T-helper 2 cell treated with Interferon-gamma antibody and Interleukin-4, amounts not matched to agents 5 μg/mL and 100 μg/mL, for 36 hours (primary cell): ENCODE results near the gene EXTL2.

Source experiments
- DNase-seq: peaks from one replicate; pipeline ENCODE4 v3.0.0; 2021; ENCODE audit warnings: low spot score
- H3K27ac Mint-ChIP-seq: one replicate; pipeline ENCODE4 v1.8.0; 2021; ENCODE audit warnings: mild to moderate bottlenecking, mixed read lengths
- H3K27me3 Mint-ChIP-seq: one replicate; pipeline ENCODE4 v1.8.0; 2021; ENCODE audit warnings: low read depth, mixed read lengths
- H3K36me3 Mint-ChIP-seq: one replicate; pipeline ENCODE4 v1.8.0; 2021; ENCODE audit warnings: low read depth, mixed read lengths
- H3K4me1 Mint-ChIP-seq: one replicate; pipeline ENCODE4 v1.8.0; 2021; ENCODE audit warnings: low read depth, mixed read lengths
- H3K4me3 Mint-ChIP-seq: one replicate; pipeline ENCODE4 v1.8.0; 2022; ENCODE audit warnings: mild to moderate bottlenecking, moderate library complexity, mixed read lengths
- H3K9me3 Mint-ChIP-seq: one replicate; pipeline ENCODE4 v1.8.0; 2021; ENCODE audit warnings: mixed read lengths

EXTL2 gene

DNA sequence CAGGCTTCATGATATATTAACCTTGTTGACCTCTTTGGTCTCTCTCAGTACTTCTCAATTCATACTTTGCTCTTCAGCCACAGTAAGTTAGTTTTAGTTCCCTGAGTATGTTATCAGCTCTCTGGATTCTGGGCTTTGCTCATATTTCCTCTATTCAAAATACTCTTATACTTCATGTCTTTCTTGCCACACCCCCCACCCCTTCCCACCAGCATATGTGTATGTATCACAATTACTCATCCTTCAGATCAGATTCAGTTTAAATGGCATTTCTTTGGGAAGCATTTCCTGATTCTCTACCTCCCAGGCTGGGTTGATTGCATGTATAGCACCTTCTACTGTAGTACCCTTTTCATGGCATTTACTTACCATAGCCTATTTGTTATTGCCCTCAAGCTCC is 29.6 kb upstream of the EXTL2 start:
- H3K4me1 Mint-ChIP-seq = peaks cover 30% of the 10 kb centered on the region
- H3K27me3 Mint-ChIP-seq = no peaks in the 10 kb centered on the region
- peaks cover 34% of the 10 kb centered on the region for H3K36me3 Mint-ChIP-seq
- peaks cover 4% of the 10 kb centered on the region for H3K9me3 Mint-ChIP-seq
- no peak for DNase-seq
- peak overlapping the region; percentile 32 for H3K27ac Mint-ChIP-seq
- peak overlapping the region; percentile 18 for H3K4me3 Mint-ChIP-seq

DNA sequence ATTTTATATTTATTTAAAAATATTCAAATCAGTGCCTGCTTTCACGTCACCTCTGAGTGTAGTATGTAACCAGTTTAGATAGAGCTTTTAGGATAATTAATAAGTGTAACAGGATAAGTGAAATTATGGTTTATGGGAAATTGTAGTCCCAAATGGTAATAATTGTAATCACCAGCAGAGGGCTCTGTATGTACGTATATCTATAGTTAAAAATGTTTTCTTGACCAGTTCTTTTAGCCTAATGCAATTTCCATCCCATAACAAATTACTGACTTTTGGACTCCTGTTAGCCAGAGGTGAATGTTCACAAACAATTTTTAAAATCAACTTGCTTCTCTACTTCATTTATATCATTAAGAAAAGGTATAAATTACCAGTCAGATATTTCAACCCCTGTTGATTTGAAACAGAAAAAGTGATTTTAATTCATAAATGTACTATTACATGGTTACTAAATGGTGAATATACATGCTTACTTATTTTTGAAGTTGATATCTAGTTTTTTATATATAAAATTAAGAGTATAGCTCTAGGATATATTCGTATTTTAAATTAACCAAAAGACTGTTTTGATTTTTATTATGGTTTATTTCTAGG is 26.6 kb upstream of the EXTL2 start:
- Mint-ChIP-seq H3K27me3 (no peaks in the 10 kb centered on the region), H3K9me3 (peaks cover 2% of the 10 kb centered on the region), H3K27ac (no peak overlapping the region), H3K4me3 (no peak overlapping the region), H3K4me1 (peaks cover 35% of the 10 kb centered on the region), H3K36me3 (peaks cover 50% of the 10 kb centered on the region)
- no peak for DNase-seq

DNA sequence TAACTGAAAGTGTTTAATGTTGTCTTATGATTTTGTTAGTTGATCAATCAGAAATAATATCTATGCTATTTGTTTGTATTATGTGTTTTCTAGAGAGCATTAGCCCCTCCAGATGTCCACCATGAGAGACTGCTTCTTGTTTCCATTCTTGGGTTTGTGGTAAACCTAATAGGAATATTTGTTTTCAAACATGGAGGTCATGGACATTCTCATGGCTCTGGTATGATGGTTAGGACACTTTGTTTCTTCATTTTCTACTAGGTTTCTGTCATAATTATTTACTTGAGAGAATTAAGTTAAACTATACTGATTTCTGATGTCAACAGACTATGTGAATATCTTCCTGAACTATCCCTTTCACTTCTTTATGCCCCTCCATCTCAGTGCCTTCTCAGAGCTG is 17.4 kb upstream of the EXTL2 start:
- Mint-ChIP-seq H3K4me3 (no peak overlapping the region), H3K4me1 (peaks cover 15% of the 10 kb centered on the region), H3K27ac (no peak overlapping the region), H3K27me3 (no peaks in the 10 kb centered on the region), H3K9me3 (no peaks in the 10 kb centered on the region), H3K36me3 (peaks cover 61% of the 10 kb centered on the region)
- DNase-seq = no peak

DNA sequence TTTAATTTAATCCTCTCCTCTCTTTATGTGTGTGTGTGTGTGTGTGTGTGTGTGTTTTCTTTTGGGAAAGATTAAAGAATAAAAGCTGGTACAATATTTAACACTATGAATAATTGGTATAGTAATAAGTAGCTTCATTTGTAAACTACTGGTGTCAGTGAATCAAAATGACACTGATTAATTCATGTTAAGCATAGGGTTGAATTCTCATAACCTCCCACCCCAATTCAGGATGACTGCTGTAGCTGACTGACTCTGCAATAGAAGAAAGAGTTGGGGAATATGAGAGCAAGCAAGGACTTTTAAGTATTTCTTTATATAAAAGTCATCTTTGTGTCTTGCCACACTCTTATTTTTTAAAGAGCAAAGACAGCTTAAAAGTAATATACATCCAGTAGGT is 14.4 kb upstream of the EXTL2 start:
- Mint-ChIP-seq H3K27ac (no peak overlapping the region), H3K36me3 (peaks cover 66% of the 10 kb centered on the region), H3K4me1 (peaks cover 19% of the 10 kb centered on the region), H3K4me3 (no peak overlapping the region), H3K27me3 (no peaks in the 10 kb centered on the region), H3K9me3 (no peaks in the 10 kb centered on the region)
- no peak for DNase-seq

DNA sequence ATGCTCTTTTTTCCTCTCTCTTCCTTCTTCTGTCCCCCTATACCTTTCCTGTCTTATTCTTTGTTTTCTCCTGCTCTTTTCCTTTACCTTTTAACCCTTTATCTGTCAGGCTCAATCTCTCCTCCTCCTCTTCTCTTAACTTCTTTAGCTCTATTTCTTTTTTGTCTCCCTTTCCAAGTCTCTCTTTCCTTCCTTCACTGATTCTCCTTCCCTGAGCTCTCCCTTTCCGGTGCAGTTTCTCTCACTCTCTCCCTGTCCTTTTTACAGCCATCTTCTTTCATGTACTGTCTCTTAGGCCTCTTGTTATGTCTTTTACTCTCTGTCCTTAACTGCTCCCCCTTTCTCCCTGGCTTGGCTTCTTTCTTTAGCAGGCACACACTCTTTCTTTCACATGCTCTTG is 13.2 kb upstream of the EXTL2 start:
- DNase-seq = no peak
- Mint-ChIP-seq H3K36me3 (peaks cover 58% of the 10 kb centered on the region), H3K9me3 (no peaks in the 10 kb centered on the region), H3K4me3 (no peak overlapping the region), H3K27me3 (no peaks in the 10 kb centered on the region), H3K4me1 (peaks cover 16% of the 10 kb centered on the region), H3K27ac (no peak overlapping the region)

DNA sequence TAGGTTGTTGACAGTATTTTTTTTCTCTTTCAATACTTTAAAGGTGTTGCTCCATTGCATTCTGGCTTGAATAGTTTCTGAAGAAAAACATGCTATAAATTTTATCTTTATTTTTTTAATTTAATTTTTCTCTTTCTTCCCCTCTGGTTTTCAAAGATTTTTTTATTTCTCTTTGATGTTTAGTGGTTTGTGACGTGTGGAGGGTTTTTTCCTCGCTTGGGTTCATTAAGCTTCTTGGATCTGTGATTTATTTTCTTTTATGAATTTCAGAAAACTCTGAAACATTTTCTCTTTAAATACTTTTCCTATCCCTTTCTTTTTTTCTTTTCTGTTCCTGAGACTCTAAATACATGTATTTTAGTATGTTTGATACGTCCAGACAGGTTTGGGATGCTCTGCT is 10.5 kb upstream of the EXTL2 start:
- Mint-ChIP-seq H3K9me3 (no peaks in the 10 kb centered on the region), H3K27me3 (no peaks in the 10 kb centered on the region), H3K36me3 (peaks cover 53% of the 10 kb centered on the region), H3K4me1 (peaks cover 16% of the 10 kb centered on the region), H3K4me3 (no peak overlapping the region), H3K27ac (no peak overlapping the region)
- no peak for DNase-seq

DNA sequence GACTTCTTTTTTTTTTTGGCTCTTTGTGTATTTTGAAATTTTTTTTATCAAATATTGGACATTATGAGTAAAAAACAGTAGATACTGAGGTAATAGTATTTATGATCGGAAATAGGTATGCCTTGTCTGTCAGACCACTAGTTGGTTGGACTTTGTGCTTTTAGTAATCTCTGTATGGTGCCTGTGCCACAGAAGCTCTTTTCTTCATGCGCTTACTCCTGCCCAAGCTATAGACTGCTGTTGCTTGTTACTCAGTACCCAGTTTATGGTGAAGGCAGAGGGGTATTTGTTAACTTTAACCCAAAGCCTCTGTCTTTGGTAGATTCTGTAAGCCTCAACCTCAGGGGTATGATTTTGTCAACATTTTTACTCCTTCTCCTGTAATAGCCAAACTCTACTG is 9.9 kb upstream of the EXTL2 start:
- Mint-ChIP-seq H3K9me3 (no peaks in the 10 kb centered on the region), H3K36me3 (peaks cover 59% of the 10 kb centered on the region), H3K4me3 (no peak overlapping the region), H3K4me1 (peaks cover 19% of the 10 kb centered on the region), H3K27me3 (no peaks in the 10 kb centered on the region), H3K27ac (no peak overlapping the region)
- DNase-seq = no peak

DNA sequence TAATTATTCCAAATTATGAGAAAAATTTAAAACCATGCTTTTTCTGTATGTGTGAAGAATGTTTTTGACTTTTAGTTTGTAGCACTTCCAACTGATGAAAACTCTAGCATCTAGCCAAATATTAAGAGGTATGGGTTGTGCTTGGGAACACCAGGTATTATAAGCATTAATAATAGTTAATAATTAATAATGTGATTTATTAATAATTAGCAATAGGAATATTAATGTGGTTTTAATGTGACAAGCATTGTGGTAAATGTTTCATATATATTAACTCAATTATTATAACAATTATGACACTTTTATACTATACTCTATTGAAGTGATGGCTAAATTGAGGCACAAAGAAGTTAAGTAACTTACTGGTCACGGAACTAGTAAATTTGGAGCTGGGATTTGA is 9.1 kb upstream of the EXTL2 start:
- peaks cover 25% of the 10 kb centered on the region for H3K4me1 Mint-ChIP-seq
- H3K4me3 Mint-ChIP-seq = no peak overlapping the region
- no peaks in the 10 kb centered on the region for H3K9me3 Mint-ChIP-seq
- DNase-seq = no peak
- no peak overlapping the region for H3K27ac Mint-ChIP-seq
- H3K36me3 Mint-ChIP-seq = peaks cover 61% of the 10 kb centered on the region
- H3K27me3 Mint-ChIP-seq = no peaks in the 10 kb centered on the region

DNA sequence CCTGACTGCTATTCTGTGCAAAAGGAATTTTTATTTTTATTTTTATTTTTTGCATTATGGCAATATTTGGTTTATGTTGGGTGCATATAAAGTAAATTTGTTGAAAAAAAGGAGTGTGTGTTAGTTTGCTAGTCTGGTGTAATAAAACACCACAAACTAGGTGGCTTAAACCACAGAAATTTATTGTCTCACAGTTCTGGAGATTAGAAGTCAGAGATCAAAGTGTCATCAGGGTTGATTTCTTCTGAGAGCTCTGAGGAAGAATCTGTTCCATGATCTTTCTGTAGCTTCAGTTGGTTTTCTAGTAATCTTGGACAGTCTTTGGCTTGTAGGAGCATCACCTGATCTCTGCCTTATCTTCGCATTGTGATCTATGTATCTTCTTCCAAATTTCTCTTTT is 7.7 kb upstream of the EXTL2 start:
- DNase-seq = no peak
- Mint-ChIP-seq H3K27ac (no peak overlapping the region), H3K4me3 (no peak overlapping the region), H3K4me1 (peaks cover 26% of the 10 kb centered on the region), H3K9me3 (no peaks in the 10 kb centered on the region), H3K36me3 (peaks cover 57% of the 10 kb centered on the region), H3K27me3 (no peaks in the 10 kb centered on the region)

DNA sequence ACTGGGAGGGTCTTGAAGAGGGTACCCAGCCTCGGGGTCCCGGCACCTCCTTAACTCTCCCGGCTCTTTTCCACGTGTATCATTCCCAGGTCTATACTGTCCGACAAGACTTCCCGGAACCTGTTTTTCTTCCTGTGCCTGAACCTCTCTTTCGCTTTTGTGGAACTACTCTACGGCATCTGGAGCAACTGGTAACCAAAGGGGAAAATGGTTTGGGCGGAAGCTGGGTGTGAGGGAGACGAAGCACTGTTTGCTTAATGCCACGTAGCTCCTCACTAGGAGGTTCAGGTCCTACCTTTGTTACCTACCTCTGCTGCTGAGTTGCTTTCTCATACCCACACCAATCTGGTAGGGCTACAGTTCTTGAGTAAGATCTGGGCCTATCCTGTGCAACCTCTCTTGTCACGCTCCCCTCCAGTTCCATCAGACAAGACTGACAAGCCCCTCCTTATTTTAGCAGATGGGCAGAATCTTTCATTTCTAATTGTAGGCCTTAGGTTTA is 1.9 kb upstream of the EXTL2 start:
- H3K4me1 Mint-ChIP-seq = peaks cover 43% of the 10 kb centered on the region
- DNase-seq = peak; percentile 42
- peak overlapping the region; percentile 98 for H3K27ac Mint-ChIP-seq
- H3K36me3 Mint-ChIP-seq = peaks cover 32% of the 10 kb centered on the region
- H3K4me3 Mint-ChIP-seq = peak overlapping the region; percentile 97
- H3K27me3 Mint-ChIP-seq = no peaks in the 10 kb centered on the region
- no peaks in the 10 kb centered on the region for H3K9me3 Mint-ChIP-seq

DNA sequence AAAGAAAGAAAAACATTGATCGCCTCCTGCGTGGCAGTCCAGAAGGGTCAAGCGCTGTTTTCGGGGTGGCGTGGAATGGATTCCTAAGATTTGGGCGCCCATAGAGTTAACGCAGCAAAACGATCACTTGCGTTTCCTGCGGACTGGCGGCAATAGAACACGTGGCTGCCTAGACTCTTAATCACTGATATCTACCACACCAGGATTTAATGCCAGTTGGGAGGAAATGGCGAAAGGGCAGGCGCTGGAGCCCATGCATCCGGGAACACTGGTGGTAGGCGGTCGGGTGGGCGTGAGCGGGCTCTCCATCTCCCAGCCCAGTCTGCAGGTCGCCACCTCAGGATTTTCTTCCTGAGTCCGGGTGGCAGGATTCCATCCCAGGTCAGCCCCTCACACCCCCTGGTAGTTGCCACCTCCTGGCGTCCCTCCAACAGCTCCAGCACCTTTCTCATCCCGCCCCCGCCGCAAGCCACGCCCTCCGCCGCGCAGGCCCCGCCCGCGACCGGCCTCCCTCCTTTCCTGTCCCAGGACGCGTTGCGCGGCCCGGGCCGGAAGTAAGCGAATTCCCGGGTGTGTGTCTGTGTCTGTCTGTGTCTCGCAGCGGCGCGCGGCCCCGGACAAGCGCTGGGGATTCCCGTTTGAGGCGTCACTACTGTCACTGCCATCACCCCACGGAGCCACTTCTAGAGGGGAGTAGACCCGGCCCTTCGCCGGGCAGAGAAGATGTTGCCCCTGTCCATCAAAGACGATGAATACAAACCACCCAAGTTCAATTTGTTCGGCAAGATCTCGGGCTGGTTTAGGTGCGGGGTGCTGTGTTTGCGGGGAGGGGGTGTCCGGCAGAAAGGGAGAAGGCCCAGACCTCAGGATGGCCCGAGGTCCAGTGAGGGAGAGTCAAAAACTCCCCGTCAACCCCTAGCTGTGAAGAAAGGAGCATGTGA is 1.2 kb upstream of the EXTL2 start, which contains the start of gene SLC30A7:
SLC30A7 (plus strand) TSS at position 551 of the 941 bp plus-strand sequence; CDS start at position 724, 173 bp downstream.
- H3K27ac Mint-ChIP-seq = peak within 1 kb of the TSS; percentile 98
- peaks cover 43% of the 10 kb centered on the region for H3K4me1 Mint-ChIP-seq
- H3K4me3 Mint-ChIP-seq = peak within 1 kb of the TSS; percentile 97
- H3K36me3 Mint-ChIP-seq = peaks cover 30% of the 10 kb centered on the region
- DNase-seq = peak; percentile 96
- H3K27me3 Mint-ChIP-seq = no peaks in the 10 kb centered on the region
- H3K9me3 Mint-ChIP-seq = peaks cover 7% of the 10 kb centered on the region

DNA sequence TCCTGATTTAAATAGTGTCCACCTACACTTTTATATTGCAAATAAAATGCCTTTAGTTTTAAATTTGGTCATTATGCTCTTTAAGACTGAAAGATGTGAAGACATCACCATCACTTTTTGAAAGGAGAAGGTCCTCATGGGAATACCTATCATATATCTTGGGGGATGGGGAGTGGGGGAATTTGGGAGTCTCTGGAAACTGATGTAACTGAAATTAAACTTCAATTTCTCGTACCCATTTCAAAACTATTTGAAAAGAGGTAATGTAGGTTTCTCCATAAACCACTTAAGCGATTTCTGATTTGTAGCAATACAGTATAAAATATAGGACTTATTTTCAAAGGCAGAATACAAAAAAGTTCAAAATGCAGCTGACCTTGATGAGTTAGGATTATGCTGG is 924 bp downstream of the EXTL2 start:
- DNase-seq = no peak
- Mint-ChIP-seq H3K9me3 (peaks cover 27% of the 10 kb centered on the region), H3K27ac (no peak overlapping the region), H3K4me1 (peaks cover 34% of the 10 kb centered on the region), H3K36me3 (peaks cover 28% of the 10 kb centered on the region), H3K4me3 (peak overlapping the region; percentile 62), H3K27me3 (no peaks in the 10 kb centered on the region)

DNA sequence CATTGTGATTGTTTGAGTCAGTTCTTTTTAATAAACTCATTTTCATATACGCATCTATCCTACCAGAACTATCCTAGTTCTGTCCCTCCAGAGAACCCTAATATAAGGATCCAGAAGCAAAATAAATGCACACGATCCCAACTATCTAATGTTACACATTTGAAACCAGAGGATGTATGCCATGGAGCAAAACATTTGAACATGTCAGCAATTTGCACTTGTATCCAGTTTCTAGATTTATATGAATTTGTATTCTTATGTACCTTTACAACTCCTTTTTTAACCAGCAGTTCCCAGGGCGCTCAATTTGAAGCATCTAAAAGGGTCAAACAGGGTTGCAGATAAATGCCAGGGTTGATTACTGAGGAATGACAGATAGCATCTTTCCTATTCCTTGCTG is 2.1 kb downstream of the EXTL2 start:
- H3K36me3 Mint-ChIP-seq = peaks cover 24% of the 10 kb centered on the region
- no peak for DNase-seq
- H3K4me1 Mint-ChIP-seq = peaks cover 27% of the 10 kb centered on the region
- peaks cover 35% of the 10 kb centered on the region for H3K9me3 Mint-ChIP-seq
- H3K4me3 Mint-ChIP-seq = no peak overlapping the region
- H3K27ac Mint-ChIP-seq = no peak overlapping the region
- H3K27me3 Mint-ChIP-seq = no peaks in the 10 kb centered on the region

DNA sequence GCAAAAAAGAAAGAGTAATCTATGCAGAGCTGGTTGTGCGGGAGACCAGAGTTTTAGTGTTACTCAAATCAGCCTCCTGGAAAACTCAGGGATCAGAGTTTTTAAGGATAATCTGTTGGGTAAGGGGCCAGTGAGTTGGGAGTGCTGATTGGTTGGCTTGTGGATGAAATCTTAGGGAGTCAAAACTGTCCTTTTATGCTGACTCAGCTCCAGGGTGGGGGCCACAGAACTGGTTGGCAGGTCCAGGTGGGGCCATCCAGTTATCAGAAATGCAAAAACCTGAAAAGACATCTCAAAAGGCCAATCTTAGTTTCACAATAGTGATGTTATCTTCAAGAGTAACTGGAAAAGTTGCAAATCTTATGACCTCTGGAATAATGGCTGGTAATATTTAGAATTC is 3.3 kb downstream of the EXTL2 start:
- peaks cover 35% of the 10 kb centered on the region for H3K9me3 Mint-ChIP-seq

More for the DNA sequence above, 3.3 kb downstream of the EXTL2 start:
- DNase-seq = no peak
- no peaks in the 10 kb centered on the region for H3K27me3 Mint-ChIP-seq
- H3K4me1 Mint-ChIP-seq = peaks cover 18% of the 10 kb centered on the region
- no peak overlapping the region for H3K27ac Mint-ChIP-seq
- peaks cover 22% of the 10 kb centered on the region for H3K36me3 Mint-ChIP-seq
- no peak overlapping the region for H3K4me3 Mint-ChIP-seq
